ENCODE measurements around the gene NECAB3.

The NECAB3 gene

DNA sequence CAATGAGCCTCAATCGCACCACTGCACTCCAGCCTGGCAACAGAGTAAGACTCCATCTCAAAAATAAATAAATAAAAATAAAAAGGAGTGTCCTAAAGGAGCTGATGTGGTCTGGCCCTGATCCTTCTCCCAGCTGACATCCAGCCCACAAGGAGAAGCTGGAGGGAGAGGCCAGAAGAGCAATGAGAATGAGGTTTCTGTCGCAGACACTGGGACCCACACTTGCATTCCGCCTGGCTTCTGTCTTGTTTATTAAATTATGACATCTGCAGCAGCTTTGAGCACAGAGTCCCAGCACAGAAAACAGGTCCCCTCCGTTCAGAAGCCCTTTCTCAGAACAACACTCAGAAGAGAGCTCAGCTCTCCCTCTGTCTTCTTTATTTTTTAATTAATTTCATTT lies 22.2 kb upstream of the NECAB3 start:
- DNase-seq = no peak

DNA sequence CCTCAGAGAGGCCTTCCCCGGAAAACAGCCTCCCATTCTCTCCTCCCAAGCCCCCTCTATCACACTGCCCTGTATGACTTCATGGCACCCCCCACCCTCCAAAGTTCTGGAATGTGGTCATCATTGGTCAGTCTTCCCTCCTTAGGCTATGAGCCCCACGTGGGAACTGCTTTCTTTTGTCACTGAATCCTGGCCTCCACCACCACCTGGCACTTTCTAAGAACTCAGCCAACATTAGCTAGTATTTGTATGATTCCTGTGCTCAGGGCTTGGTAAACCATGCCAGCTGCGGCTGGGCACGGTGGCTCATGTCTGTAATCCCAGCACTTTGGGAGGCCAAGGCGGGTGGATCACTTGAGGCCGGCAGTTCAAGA lies 20.4 kb upstream of the NECAB3 start:
- DNase-seq = no peak

DNA sequence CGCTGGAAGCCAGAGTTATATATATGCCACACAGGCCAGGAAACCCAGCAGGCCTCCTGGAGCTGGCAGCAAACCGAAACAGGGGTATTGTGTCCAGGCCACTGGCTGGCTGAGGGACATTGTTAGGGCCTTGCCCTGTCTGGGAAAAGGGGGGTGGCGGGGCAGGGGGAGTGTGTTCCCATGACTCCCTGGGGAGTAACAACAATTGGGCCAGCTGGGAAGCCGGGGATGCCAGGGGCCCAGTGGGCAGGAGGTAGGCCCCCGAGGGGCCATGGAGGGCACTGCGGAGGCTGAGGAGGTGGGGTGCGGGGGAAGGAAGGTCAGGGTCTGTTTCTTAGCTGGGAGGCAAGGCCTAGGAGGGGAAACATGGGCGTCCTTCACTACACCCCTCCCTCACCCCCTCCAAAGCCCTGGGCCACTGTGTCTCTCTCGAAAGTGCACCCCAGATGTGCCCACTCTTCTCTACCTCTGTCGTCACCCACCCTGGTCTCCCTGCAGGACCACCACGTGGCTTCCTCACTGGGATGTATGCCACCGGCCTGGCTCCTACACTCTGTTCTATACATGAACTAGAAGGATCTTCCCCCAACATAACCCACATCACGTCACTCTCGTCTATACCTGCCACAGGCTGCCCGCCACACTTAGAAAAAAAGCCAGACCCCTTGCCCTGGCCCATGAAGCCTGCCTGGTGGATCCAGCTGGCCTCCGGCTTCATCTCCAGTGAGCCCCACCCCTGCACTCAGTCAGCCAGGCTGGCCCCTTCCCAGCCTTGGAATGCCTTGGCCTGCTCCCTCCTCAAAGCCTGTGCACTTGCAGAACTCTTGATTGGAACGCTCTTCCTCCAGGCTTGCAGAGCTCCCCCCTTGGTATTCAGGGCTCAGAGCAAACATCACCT lies 19.8 kb upstream of the NECAB3 start:
- DNase-seq = peak; percentile 11

DNA sequence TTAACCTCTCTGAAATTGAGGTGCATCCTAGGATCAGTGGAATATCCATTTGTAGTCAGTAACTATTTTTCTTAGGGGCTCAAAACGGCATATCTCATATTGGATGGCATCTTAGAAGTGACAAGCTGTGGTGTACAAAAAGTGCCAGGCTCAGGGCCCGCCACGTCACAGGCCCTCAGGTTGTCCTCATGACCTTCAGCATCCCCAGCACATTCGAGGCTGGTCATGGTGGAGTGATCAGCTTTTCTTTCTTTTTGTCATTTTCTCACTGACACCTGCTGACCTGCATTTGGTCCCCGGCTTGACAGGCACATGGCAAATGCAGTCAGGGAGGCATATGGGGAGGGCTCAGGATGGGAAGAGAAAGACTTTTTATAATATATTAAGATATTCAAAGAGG lies 19.1 kb upstream of the NECAB3 start:
- no peak for DNase-seq

DNA sequence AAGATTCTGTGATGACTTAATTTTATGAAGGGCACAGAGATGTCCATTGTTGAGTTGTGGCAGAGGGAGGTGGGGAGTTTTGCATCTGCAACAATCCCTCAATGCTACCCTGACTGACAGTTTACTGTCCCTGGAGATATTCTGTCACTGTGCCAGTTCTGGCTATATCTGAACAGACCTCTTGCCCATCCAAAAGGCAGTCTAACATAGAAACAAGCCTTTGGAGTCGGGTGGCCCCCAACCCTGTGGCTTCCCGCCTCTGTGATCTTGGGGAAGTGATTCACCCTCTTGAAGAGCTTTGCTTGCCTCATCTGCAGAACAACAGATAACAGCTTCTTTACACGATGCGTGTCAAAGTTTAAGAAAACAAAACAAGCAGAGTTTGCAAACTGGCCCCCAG lies 15.7 kb upstream of the NECAB3 start:
- peak; percentile 23 for DNase-seq

DNA sequence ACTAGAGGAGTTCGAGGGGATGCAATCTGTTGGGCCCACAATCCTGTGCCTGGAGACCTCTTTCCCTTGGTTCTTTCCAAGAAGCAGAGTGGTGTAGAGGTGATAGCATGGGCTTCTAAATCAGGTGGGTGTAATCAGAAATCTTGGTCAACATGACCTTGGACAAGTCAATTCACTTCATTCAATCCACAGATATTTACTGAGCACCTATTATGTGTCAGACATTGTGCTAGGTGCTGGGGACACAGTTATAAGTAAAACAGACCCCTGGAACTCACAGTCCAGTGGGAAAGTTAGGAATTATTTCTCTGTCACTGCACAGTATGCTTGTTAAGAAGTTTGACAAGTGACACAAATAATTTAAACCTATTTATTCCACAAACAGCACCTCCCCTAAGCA lies 15.3 kb upstream of the NECAB3 start:
- no peak for DNase-seq

DNA sequence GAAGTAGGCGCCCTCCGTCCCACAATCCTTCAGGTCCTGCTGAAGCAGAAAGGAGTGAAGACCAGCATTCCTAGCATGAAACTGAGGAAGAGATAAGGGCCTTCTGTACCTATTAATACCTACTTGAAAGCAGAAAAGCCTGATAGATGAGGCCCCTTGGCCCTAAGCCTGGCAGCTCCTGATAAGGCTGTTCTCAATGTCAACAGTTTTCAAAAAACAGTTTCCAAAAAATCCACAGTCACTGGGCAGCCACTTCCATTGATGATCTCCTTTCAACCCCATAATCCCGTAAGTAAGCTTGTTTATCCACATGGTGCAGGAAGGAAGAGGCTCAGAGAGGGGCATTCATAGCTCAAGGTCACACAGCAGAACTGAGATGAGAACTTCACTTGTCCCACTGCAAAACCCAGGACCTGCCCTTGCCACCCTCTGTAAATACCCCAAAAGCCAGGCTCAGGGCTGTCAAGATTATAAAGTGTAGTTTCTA lies 14.8 kb upstream of the NECAB3 start:
- DNase-seq = no peak

DNA sequence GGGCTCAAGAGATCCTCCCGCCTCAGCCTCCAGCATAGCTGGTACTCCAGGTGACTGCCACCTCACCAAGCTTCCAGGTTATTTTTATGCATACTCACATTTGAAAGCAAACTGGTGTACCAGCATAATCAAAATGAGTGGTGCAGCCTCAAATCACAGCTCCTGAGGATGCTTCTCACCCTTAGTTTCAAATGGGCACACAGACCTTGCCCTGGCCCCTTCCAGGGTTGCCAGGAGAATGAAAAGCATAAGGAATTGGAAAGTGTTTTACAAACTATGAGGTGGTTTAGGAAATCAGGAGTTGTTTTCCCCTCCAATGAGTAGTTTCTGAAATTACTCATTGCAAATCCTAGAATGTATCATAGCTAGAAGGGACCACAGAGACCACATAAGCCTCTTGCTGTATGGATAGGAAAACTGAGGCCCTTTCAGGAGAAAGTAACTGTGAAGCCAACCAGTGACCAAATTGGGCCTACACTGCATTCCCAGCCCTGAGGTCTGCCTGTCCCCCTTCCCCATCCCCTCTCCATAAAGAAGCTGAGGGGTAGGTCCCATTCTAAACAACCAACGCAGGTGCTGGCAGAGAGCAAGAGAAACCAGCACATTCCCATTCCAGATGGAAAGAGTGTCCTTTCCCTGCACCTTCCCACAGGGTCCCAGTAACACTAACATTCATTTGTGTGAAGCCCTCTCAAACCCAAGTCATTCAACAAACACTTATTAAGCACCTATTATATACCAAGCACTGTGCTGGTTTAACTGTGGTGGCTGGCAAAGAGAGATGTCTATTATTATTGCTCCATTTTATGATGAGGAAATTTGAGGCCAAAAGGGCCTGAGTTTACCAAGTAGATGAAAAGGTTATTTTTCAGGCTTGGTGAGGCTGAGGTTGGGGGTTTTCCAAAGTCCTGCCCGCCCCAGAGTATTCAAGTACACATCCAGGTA lies 14.0 kb upstream of the NECAB3 start:
- DNase-seq = no peak

DNA sequence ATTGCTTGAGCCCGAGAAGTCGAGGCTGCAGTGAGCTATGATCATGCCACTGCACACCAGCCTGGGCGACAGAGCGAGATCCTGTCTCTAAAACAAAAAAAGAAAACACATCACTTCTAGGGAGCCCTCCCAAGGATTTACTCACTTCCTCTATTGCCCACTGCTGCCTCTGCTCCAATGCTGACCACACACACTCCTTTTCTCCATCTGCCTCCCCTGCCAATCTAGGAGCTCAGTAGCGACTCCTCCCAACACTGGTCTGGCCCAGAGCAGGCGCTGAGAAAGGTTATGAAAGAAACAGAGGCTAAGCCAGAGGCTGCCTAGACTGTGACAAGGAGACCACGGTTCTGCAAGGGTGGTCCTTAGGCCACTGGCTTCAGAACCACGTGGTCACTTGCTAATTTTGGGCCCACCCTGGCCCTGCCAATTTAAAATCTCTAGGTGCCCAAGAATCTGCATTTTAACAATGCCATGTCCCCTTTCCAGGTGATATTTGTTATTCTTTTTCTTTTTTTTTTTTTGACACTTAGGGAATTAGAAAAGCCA lies 13.2 kb upstream of the NECAB3 start:
- peak; percentile 11 for DNase-seq

DNA sequence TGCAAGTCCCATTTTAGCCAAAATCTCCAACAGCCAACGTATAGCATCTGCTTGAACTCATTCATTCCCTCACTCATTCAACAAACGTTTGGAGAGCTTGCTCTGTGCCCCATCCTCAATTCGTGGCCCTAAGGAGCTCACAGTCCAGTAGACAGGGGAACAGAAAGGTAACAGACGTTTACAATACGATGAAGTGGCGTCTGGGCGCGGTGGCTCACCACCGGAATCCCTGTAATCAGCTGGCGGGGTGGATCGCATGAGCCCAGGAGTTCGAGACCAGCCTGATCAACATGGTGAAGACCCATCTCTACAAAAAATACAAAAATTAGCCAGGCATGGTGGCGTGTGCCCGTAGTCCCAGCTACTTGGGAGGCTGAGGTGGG lies 12.7 kb upstream of the NECAB3 start:
- DNase-seq = no peak

DNA sequence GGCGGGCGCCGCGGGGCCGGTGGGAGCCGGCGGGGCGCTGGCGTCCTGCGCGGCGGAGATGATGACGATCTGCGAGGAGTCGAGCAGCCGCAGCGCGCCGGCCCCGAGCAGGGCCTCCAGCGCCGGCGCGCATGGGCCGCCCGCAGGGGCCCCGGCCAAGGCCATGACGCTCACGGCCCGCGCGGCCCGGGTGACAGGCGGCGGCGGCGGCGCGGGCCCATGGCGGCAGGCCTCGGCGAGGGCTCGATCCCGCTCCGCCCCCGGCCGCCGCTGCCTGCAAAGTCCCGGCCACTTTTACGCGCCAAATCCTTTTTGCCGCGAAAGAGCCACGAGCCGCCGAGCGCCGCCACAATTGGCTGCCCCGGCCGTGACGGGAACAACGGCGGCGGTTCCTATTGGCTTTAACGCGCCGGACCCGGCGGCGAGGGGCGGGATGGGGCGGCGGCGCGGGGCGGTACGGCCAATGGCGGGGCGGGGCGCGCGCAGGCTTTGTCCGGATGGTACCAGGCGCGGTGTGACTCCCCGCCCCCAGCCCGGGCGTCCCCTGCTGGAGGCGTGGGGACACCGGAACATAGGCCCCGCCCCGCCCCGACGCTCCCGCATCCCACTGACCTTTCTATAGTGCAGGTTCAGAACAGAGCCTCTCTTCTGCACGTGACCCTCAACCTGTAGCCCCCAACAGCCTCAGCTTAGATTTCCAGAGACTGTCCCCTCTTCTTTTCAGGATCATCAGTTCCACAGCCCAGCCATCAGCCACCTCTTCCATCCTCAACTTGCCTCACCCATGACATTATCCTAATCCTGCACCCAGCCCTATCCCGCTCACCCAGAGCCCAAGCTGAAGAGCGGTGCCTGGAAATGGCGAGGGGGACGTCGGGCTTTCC lies 12.1 kb upstream of the NECAB3 start, which contains the start of gene E2F1:
Gene E2F1, minus strand, starts transcription at position 286 of the 884 bp plus-strand sequence. Its CDS starts 121 bp downstream, at position 165.
- DNase-seq = peak; percentile 90

DNA sequence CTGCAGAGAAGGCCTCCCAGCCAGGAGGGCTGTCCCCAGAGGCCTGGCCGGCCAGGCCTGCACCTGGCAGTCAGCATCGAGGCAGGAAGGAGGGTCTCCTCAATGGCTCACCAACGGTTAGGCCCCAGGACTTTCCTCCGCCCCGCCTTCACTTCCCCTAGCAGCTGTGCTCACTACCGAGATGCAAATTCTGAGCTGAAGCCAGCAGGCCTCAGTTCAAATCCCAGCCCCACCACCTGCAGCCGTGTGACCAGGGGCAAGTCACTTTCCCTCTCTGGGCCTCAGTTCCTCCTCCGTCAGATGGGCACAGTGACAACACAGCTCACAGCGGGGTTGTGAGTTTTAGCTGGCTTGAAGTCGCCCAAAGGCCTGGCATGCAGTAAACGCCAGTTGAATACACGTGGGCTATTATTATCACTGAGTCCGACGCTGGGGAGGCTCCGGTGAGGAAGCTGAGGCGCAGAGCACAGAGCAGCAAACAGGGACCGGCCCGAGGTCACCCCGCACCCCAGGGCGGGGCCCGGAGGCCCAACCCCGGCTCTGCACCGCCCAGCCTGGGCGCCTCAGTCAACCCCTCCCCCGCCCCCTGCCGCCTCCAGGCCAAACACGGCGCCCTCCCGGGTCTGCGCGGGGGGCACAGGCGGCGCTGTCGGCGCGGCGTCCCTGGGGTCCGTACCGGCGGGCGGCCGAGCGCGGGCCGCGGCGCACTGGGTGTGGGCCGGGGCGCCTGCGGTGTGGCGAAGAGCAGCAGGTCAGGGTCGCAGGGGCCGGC lies 11.3 kb upstream of the NECAB3 start:
- no peak for DNase-seq

DNA sequence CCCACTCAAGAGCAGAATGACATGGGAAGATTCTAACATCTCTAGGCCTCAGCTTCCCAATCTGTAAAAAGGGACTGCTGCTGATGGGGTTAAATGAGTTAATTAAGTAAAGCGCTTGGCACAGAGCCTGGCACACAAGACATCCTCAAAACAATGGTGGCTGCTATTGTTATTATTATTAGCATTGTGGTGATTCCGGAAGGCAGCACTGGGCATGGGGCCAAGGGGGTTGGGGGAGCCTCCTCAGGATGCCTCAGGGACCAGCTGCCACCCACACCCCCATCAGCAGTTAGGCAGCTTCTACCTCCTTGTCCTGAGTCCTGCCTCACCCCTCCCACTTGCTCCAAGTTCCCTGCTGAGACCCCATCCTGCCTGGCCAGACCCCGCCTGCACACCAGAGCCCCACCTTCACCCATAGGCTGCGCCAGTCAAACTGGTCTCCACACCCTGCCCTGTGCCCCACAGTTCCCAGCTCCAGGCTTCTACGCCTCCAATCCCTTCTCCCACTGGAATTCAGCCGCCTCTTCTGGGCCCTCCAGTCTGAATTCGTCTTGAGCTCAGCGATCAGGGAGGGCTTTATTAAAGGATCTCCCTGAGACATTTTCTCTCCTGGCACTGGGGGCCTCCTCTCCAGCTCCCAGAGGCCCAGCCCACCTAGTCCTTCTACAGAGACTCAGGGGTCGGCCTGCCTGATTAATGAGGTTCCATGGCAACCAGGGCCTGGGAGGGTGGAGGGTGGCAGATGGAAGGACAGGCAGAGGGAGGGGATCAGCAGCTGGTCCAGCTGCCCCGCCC lies 10.5 kb upstream of the NECAB3 start:
- no peak for DNase-seq

DNA sequence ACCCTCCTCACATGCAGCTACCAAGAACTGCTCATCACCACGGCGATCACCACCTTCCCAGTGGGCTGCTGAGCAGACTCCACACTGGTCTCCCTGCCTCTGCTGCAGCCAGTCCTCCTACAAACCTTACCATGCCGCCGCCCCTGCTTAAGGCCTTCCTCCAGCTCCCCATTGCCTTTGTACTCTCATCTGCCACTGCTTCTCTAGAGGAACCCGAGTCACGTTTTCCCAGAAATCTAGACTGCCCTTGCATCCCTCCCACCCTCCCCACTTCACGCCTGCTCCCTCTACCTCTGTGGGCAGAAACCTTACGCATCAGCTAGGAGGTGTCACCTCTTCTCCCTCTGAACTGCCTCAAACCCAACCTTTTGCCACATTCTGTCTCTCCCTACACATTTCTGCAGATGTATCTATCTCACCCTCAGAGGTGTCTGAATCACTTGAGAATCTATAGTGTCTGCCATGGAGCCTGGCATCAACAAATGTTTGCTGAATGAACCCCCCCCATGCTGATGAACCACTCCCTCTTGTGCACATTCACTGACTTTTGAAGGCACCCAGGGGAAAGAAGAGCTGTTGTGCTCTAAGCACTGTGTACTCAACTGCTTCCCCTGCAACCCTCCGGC lies 7.6 kb upstream of the NECAB3 start:
- no peak for DNase-seq

DNA sequence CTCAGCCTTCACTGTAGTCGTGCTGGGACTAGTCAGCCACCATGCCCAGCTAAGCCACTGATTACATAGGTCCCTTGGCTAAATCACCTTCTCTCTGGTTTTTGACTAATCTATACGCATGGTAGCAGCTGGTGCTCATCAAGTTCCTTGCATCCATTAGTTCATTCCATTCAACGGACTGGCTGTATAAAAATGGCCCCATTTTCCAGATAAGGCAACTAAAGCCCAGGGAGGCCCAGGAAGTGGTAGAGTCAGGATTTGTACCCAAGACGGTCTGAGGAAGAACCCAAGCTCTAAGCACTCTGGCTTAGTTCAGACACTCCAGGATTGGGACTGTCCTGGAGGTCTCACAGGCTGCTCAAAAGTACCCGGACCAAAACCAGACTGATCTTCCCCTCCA lies 7.1 kb upstream of the NECAB3 start:
- DNase-seq = no peak

DNA sequence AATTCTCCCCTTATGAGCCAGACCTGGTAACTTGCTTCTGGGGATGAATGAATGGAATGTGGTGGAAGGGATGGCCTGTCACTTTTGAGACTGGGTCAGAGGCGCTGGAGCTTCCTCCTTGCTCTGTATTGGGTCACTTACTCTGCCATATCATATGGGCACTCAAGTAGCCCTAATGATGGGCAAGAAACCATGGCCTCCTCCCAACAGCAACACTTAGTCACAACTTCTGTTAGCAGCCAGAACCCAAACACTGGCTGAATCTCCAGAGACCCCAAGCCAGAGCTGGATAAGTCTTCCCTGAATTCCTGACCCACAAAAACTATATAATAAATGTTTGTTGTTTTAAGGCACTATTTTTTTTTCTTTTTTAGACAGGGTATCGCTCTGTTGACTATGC lies 6.5 kb upstream of the NECAB3 start:
- peak; percentile 24 for DNase-seq

DNA sequence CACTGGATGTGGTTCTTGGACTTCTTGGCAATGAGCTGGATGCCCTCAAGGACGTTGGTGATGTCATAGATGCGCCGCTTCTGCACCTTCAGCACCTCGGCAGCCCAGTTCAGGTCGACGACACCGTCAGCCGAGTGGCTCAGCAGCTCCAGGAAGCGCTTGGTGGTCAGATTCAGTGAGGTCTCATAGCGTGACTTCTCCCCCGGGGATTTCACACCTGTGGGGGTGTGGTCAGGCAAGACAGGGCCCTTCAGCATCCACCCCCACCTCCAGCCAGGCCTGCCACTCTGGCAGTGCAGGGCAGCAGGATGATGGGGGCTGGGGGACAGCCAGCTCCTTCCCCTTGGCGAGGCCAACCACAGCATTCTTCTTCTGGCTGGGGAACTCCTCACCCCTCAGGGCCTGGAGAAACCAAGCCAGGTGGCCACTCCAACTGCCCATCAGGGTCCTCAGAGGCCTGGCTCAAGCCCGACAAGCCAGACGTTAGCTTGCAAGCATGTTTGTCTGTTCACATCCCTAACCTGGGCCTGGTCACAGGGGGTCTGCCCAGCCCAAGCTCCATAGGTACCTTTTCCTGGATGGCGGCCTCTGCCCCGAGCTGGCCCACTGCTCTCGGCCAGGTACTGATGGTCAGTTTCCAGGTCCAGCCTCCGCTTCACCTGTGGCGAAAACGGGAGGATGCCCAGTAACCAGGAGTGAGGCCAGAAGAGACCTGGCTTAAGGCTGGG lies 5.7 kb upstream of the NECAB3 start:
- DNase-seq = no peak

DNA sequence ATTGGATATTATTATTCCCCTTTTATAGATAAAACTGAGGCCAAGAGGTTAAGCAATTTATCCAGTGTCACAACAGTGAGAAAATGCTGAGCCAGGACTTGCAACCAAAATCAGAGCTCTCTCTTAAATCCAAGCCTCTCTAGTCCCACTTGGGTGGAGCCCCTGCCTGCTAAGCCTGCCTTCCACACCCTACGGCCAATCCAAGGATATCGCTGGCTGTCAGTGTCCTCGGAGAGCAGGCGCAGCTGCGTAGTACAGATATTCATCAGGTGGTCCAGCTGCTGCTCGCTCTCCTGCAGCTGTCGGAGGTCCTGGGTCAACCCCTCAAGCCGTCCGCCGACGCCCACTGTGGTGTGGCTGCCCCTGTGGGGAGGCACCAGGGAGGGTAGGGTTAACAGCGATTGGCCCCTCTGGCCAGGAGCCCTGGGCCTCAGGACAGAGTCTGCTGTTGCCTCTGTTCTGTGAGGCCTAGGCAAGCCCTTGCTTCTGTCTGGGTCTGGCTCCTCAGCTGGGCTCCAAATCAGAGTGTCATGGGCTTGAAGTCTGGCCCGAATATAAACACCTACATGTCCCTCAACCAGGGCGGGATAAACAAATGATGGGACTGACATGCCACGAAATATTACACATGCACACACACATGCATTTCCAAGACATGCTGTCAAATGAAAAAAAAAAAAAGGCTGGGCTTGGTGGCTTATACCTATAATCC lies 3.9 kb upstream of the NECAB3 start:
- no peak for DNase-seq
